Pancreas (tissue), 10 donors: ENCODE measurements around the gene TOMM34. TPM values are rescaled to one million over a fixed set of nuclear protein-coding genes. Genes with fewer than 3 reads are reported as not detected.

ENCODE experiments used
- ATAC-seq, 4 donors: fragments of 200-7000 bp; cut with Tn5 transposase; one replicate each; pipeline versions ENCODE4 v1.8.0 to v1.9.1; 2020; ENCODE audit warnings: mild to moderate bottlenecking in 4 of 4, moderate library complexity in 4 of 4
- DNase-seq, 6 donors: peaks; one replicate each; pipeline ENCODE4 v3.0.0-alpha.2; 2020
- FAIRE-seq: peaks from 2 replicates; lab custom pipeline; 2012; peaks lifted over from hg19 to GRCh38; lab: Jason Lieb, UNC
- H3K27ac ChIP-seq, 4 donors: fragments of 200-600 bp; sonication (generic); 1 replicate in 3 of 4; 2 replicates in 1 of 4; pipeline versions ENCODE4 v1.5.0 to v1.8.0; 2020
- H3K27me3 ChIP-seq, 4 donors: fragments of 200-600 bp; one replicate each; pipeline ENCODE4 v1.8.0; 2021
- H3K36me3 ChIP-seq, 3 donors: fragments of 200-600 bp; sonication (generic) in 1 of 3; one replicate each; pipeline versions ENCODE4 v1.5.0 to v1.8.0; 2020 to 2021
- H3K4me1 ChIP-seq, 3 donors: fragments of 200-600 bp; one replicate each; pipeline ENCODE4 v1.8.0; 2021
- H3K4me3 ChIP-seq, 4 donors: fragments of 200-600 bp; sonication (generic) in 2 of 4; one replicate each; pipeline versions ENCODE4 v1.5.0 to v1.8.0; 2020 to 2021
- H3K9me3 ChIP-seq, 4 donors: fragments of 200-600 bp; one replicate each; pipeline ENCODE4 v1.8.0; 2021
- WGBS, 2 donors: extraction: QIAGEN DNeasy Blood & Tissue Kit; methylation state at CpG; one replicate each; pipeline ENCODE4 v1.1.7; 2013; 5-methylcytosine and 5-hydroxymethylcytosine counted together
- intact Hi-C, 3 donors: fragments of 100-400 bp; cut with DNase I; formaldehyde crosslinking; loops; one replicate each; pipeline versions ENCODE4 v1.11.1 to v1.14.2; 2022
- polyA plus RNA-seq, 2 donors: library from polyadenylated mRNA; stranded (reverse); fragments of 200-250 nt; gene quantifications; one replicate each; pipeline ENCODE4 v1.2.3, GENCODE V29; 2013
- total RNA-seq, 6 donors: library from RNA; stranded (reverse); fragmentation: NEBNext Ultra II Directional in 4 of 6; extraction: Animal tissue kit (Norgen Biotek cat#: 25700) in 4 of 6; gene quantifications; one replicate each; pipeline versions ENCODE4 v1.2.1 to v1.2.4, GENCODE V29; 2021 to 2023
- TF ChIP-seq, protein P1 (sequence below), 4 donors: fragments of 200-600 bp; sonication (generic) in 3 of 4; IDR thresholded peaks; one replicate each; pipeline versions ENCODE4 v1.5.0 to v1.8.0; 2021; ENCODE audit warnings: antibody characterized with exemption in 4 of 4
- donor health status: healthy with polysubstance abuse.
- donor health status: DM: no; HTN: no; CAD: no; lungs with moderate emphysema.
- donor health status: DM: no; HTN: no; CAD: no.
- donor health status: control.
- donor health status: control.
- donor health status: Bipolar disorder and iron deficiency.
- donor health status: DM: yes; HTN: yes; CAD: no.
- donor health status: DM: no; HTN: no; CAD: no.
- donor health status: DM: no; HTN: no; CAD: no.
- donor health status: DM: yes; HTN: yes; CAD: no.

Gene TOMM34
- total and polyA plus RNA-seq, 8 donors, result 4.9 to 18.6 (median 7.4) TPM

DNA sequence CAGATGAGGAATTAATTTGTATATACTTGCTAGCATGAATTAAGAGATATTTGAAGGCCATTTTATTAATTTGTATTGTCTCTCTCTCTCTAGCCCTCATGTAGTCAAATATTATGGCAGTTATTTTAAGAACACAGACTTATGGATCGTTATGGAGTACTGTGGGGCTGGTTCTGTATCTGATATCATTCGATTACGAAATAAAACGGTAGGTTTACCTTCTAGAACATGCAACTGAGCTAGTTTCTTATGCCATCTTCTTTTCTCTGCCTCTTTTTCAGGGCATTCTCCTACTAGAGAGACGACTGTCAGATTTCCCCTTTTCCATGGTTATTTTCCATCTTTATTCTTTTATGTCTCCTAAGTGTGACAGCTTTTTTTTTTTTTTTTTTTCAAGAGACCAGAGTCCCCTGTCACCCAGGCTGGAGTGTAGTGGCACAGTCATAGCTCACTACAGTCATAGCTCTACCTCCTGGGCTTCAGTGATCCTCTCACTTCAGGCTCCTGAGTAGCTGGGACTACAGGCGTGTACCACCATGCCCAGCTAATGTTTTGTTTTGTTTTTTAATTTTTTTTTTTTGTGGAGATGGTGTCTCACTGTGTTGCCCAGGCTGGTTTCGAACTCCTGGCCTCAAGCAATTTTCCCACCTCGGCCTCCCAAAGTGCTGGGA, 21.7 kb upstream of the TOMM34 start:
- no peak overlapping the region for H3K27ac ChIP-seq
- 82 to 84% methylated on average over 8 of the region's 8 CpGs for WGBS, 2 donors
- FAIRE-seq (no peak), ATAC-seq (no peak), DNase-seq (no peak)
- no peak overlapping the region for H3K4me3 ChIP-seq
- intact Hi-C loops, result no loop called here
- H3K27me3 ChIP-seq, result no peaks in the 10 kb centered on the region
- TF ChIP-seq, protein P1, sequence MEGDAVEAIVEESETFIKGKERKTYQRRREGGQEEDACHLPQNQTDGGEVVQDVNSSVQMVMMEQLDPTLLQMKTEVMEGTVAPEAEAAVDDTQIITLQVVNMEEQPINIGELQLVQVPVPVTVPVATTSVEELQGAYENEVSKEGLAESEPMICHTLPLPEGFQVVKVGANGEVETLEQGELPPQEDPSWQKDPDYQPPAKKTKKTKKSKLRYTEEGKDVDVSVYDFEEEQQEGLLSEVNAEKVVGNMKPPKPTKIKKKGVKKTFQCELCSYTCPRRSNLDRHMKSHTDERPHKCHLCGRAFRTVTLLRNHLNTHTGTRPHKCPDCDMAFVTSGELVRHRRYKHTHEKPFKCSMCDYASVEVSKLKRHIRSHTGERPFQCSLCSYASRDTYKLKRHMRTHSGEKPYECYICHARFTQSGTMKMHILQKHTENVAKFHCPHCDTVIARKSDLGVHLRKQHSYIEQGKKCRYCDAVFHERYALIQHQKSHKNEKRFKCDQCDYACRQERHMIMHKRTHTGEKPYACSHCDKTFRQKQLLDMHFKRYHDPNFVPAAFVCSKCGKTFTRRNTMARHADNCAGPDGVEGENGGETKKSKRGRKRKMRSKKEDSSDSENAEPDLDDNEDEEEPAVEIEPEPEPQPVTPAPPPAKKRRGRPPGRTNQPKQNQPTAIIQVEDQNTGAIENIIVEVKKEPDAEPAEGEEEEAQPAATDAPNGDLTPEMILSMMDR (IDR thresholded peaks at IDR 0.05), result no peak
- no peaks in the 10 kb centered on the region for H3K4me1 ChIP-seq
- no peaks in the 10 kb centered on the region for H3K36me3 ChIP-seq
- no peaks in the 10 kb centered on the region for H3K9me3 ChIP-seq

DNA sequence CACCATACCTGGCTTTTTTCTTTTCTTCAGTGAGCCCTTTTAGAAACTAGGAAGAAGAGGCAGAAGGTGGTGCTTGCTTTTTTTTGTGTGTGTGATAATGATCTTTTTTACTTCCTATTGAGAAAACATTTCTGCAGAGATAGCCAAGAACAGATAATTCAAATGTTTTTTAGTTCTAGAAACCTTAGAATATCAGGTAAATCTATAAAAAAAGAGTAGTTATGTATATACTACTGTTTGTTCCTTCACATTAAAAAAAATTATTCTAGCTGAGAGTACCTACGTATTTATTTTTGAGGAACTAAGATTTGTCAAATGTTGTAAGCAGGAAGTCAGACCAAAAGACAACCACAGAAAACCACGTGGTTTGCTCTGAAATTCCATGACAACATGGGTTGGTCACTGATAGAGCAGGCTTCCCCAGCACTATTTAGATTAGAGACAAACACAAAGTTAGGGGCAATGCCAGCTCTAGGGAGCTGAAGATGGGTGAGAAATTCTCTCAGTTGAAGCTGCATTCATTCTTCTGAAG, 19.0 kb upstream of the TOMM34 start:
- Histone ChIP-seq H3K27ac (peak overlapping the region in 3 of 4 donors; percentile 3 to 56 (median 49)), H3K27me3 (no peaks in the 10 kb centered on the region), H3K4me3 (no peak overlapping the region), H3K9me3 (no peaks in the 10 kb centered on the region), H3K36me3 (peaks cover 0 to 10% (median 6%) of the 10 kb centered on the region in 3 donors), H3K4me1 (no peaks in the 10 kb centered on the region)
- peak in 3 of 4 donors; percentile 64 to 88 (median 83) for ATAC-seq
- TF ChIP-seq, protein P1 (IDR thresholded peaks at IDR 0.05), result no peak
- no peak for DNase-seq
- FAIRE-seq, result no peak
- 45 to 46% methylated on average over 2 of the region's 2 CpGs for WGBS, 2 donors
- intact Hi-C loops, result no loop called here

- Histone ChIP-seq H3K4me3 (no peak overlapping the region), H3K4me1 (no peaks in the 10 kb centered on the region), H3K36me3 (peaks cover 0 to 23% (median 6%) of the 10 kb centered on the region in 3 donors), H3K27ac (no peak overlapping the region), H3K9me3 (no peaks in the 10 kb centered on the region), H3K27me3 (no peaks in the 10 kb centered on the region)
- ATAC-seq (no peak), DNase-seq (no peak), FAIRE-seq (no peak)
- WGBS, 2 donors, result 87 to 93% methylated on average over 4 of the region's 4 CpGs
- TF ChIP-seq, protein P1 (IDR thresholded peaks at IDR 0.05), result no peak
- intact Hi-C loops, result no loop called here
Observed at GRCh38 chr20:44976698-44977097, 16.5 kb upstream of the TOMM34 start.

GRCh38 chr20:44973053-44973452, 12.9 kb upstream of the TOMM34 start:
- ATAC-seq (no peak), FAIRE-seq (no peak), DNase-seq (no peak)
- Histone ChIP-seq H3K27me3 (no peaks in the 10 kb centered on the region), H3K4me3 (no peak overlapping the region), H3K36me3 (peaks cover 0 to 23% (median 6%) of the 10 kb centered on the region in 3 donors), H3K4me1 (peaks cover 0 to 4% (median 0%) of the 10 kb centered on the region in 3 donors), H3K9me3 (no peaks in the 10 kb centered on the region), H3K27ac (no peak overlapping the region)
- intact Hi-C loops, result no loop called here
- WGBS, 2 donors, result 87 to 88% methylated on average over 2 of the region's 2 CpGs
- TF ChIP-seq, protein P1 (IDR thresholded peaks at IDR 0.05), result no peak

- no peak for DNase-seq
- TF ChIP-seq, protein P1 (IDR thresholded peaks at IDR 0.05), result no peak
- peaks cover 0 to 11% (median 0%) of the 10 kb centered on the region in 3 donors for H3K4me1 ChIP-seq
- 50 to 61% methylated on average over 1 of the region's 1 CpG for WGBS, 2 donors
- intact Hi-C loops, result no loop called here
- FAIRE-seq, result no peak
- ATAC-seq, result no peak
- H3K9me3 ChIP-seq, result no peaks in the 10 kb centered on the region
- no peak overlapping the region for H3K27ac ChIP-seq
- no peak overlapping the region for H3K4me3 ChIP-seq
- H3K36me3 ChIP-seq, result peaks cover 0 to 23% (median 6%) of the 10 kb centered on the region in 3 donors
- no peaks in the 10 kb centered on the region for H3K27me3 ChIP-seq
Observed at GRCh38 chr20:44970243-44970757, 10.1 kb upstream of the TOMM34 start.
